GM12878 (cell line): ENCODE results near the gene RNF220. TPM values are rescaled to one million over a fixed set of nuclear protein-coding genes. Genes with fewer than 3 reads are reported as not detected.

Experiments used
- ATAC-seq: fragments of 200-7000 bp; cut with Tn5 transposase; 3 replicates; pipeline ENCODE4 v1.9.1; 2020; ENCODE audit warnings: mild to moderate bottlenecking, moderate library complexity
- BruUV-seq: library from RNA; stranded (reverse); fragments of 400-500 nt; replicated peaks from 2 replicates; lab custom pipeline; 2021; lab: Mats Ljungman, UMichigan
- CTCF ChIA-PET: fragments of 300-600 bp; sonication (Branson Sonifier 250); formaldehyde crosslinking; extraction: SDS; loops from one replicate; lab custom pipeline; 2021; ENCODE audit warnings: inconsistent platforms; lab: Yijun Ruan, JAX
- POLR2A ChIA-PET: fragments of 350-600 bp; formaldehyde crosslinking; extraction: SDS; loops from one replicate; lab custom pipeline; 2021; ENCODE audit warnings: inconsistent platforms; lab: Charles Lee
- RAD21 ChIA-PET: fragments of 300-600 bp; sonication (Branson Sonifier 250); formaldehyde crosslinking; loops from one replicate; lab custom pipeline; 2023; ENCODE audit warnings: antibody characterized with exemption; ENCODE audit not compliant: unreplicated experiment; lab: Charles Lee
- SMC1A ChIA-PET: fragments of 300-600 bp; sonication (Branson Sonifier 250); formaldehyde crosslinking; loops from one replicate; lab custom pipeline; 2023; ENCODE audit not compliant: unreplicated experiment, uncharacterized antibody; lab: Charles Lee
- DNase-seq: peaks from one replicate; pipeline ENCODE4 v3.0.0-alpha.2; 2011; ENCODE audit warnings: low read depth, low spot score
- FAIRE-seq: peaks from 3 replicates; lab custom pipeline; 2011; peaks lifted over from hg19 to GRCh38; lab: Jason Lieb, UNC
- H2AFZ ChIP-seq: 2 replicates; pipeline ENCODE4 v1.6.0; 2011; ENCODE audit warnings: low read depth, low read length, control low read depth; ENCODE audit not compliant: control insufficient read depth
- H3K27ac ChIP-seq: 2 replicates; pipeline ENCODE4 v1.5.1; 2011; ENCODE audit warnings: control low read depth; ENCODE audit not compliant: control insufficient read depth, insufficient read depth
- H3K27me3 ChIP-seq, 2 experiments: replicated peaks in 1 of 2; 2 replicates each; pipeline versions ENCODE4 v1.6.0 to v1.6.1; 2011; ENCODE audit warnings: low read length in 1 of 2; ENCODE audit not compliant: control insufficient read depth in 2 of 2, insufficient read depth in 2 of 2
- H3K36me3 ChIP-seq, 2 experiments: 2 replicates each; pipeline ENCODE4 v1.5.1; 2011; ENCODE audit warnings: low read length in 1 of 2; ENCODE audit not compliant: control insufficient read depth in 2 of 2, insufficient read depth in 2 of 2
- H3K4me1 ChIP-seq: 2 replicates; pipeline ENCODE4 v1.6.1; 2011; ENCODE audit warnings: mild to moderate bottlenecking, low read length, moderate library complexity, mixed read lengths; ENCODE audit not compliant: control insufficient read depth, insufficient read depth
- H3K4me2 ChIP-seq: 2 replicates; pipeline ENCODE4 v1.6.0; 2011; ENCODE audit warnings: control low read depth; ENCODE audit not compliant: control insufficient read depth, insufficient read depth
- H3K4me3 ChIP-seq: fragments of 200-600 bp; sonication (generic); 2 replicates; pipeline ENCODE4 v1.5.1; 2016
- H3K79me2 ChIP-seq: 2 replicates; pipeline ENCODE4 v1.6.0; 2011; ENCODE audit warnings: low read length; ENCODE audit not compliant: control insufficient read depth, insufficient read depth
- H3K9ac ChIP-seq: 2 replicates; pipeline ENCODE4 v1.8.0; 2011; ENCODE audit warnings: low read length, control low read depth, mixed read lengths; ENCODE audit not compliant: control insufficient read depth, insufficient read depth
- H3K9me3 ChIP-seq: replicated peaks from 3 replicates; pipeline ENCODE4 v1.5.1; 2011; ENCODE audit warnings: mild to moderate bottlenecking, low read length; ENCODE audit not compliant: control insufficient read depth, insufficient read depth
- H4K20me1 ChIP-seq: 2 replicates; pipeline ENCODE4 v1.6.0; 2011; ENCODE audit not compliant: control insufficient read depth, insufficient read depth
- BHLHE40 ChIP-seq, 2 experiments: fragments of 450-650 bp in 1 of 2; IDR thresholded peaks; 2 replicates each; pipeline ENCODE4 v1.6.1; 2011 to 2017; ENCODE audit warnings: low read depth in 2 of 2, borderline replicate concordance in 1 of 2, improper control_type of control experiment in 1 of 2, low read length in 1 of 2, mild to moderate bottlenecking in 1 of 2
- MYB ChIP-seq: fragments of 150-350 bp; IDR thresholded peaks from 2 replicates; pipeline ENCODE4 v1.6.1; 2014; ENCODE audit warnings: mild to moderate bottlenecking, low read depth, low read length, borderline replicate concordance
- SMAD1 ChIP-seq: fragments of 450-650 bp; IDR thresholded peaks from 2 replicates; pipeline ENCODE4 v1.6.1; 2018; ENCODE audit warnings: mild to moderate bottlenecking, low read depth; ENCODE audit not compliant: partially characterized antibody
- SUZ12 ChIP-seq: fragments of 200-600 bp; sonication (generic); IDR thresholded peaks from one replicate; pipeline ENCODE4 v1.6.1; 2018; ENCODE audit warnings: antibody characterized with exemption, mild to moderate bottlenecking; ENCODE audit not compliant: unreplicated experiment
- WRNIP1 ChIP-seq: IDR thresholded peaks from 2 replicates; pipeline ENCODE4 v1.6.1; 2011; ENCODE audit warnings: low read depth, low read length, improper control_type of control experiment, borderline replicate concordance
- WGBS: methylation state at CpG from one replicate; pipeline ENCODE4 v1.1.6; 2016; ENCODE audit warnings: low lambda C conversion rate; ENCODE audit not compliant: insufficient replicate concordance, insufficient coverage; ENCODE audit errors: missing lambda C conversion rate; 5-methylcytosine and 5-hydroxymethylcytosine counted together
- in situ Hi-C: fragments of 300-500 bp; cut with MboI; formaldehyde crosslinking; loops from 9 replicates; pipeline ENCODE4 v1.14.3; 2018; ENCODE audit warnings: mixed read lengths
- intact Hi-C: fragments of 100-400 bp; cut with micrococcal nuclease; formaldehyde crosslinking; loops from one replicate; pipeline ENCODE4 v1.14.2; 2022; ENCODE audit not compliant: unreplicated experiment
- polyA plus RNA-seq, 11 experiments: library from polyadenylated mRNA; depleted of rRNA in 4 of 11; unstranded in 6 of 11; stranded (reverse) in 5 of 11; fragments of >200 nt; fragmentation: Nextera tagmentation in 4 of 11; fragmentation: Illumina TruSeq in 1 of 11; extraction: Ambion mirVana in 4 of 11; extraction: Trizol in 1 of 11; gene quantifications; 1 replicate in 1 of 11; 2 replicates in 10 of 11; pipeline versions ENCODE4 v1.2.1 to v1.2.3, GENCODE V29; 2011 to 2016; ENCODE audit warnings: inconsistent platforms in 2 of 11, missing spikeins in 2 of 11, low read depth in 1 of 11
- total RNA-seq, 4 experiments: library from RNA; depleted of rRNA in 3 of 4; stranded (reverse); fragments of >200 nt in 3 of 4; fragmentation: Illumina TruSeq in 1 of 4; extraction: Trizol in 1 of 4; gene quantifications; 2 replicates each; pipeline versions ENCODE4 v1.2.1 to v1.2.3, GENCODE V29; 2013 to 2021
- TF ChIP-seq, protein P1 (sequence below): fragments of 450-650 bp; IDR thresholded peaks from 2 replicates; pipeline ENCODE4 v1.6.1; 2017; ENCODE audit warnings: mild to moderate bottlenecking, low read depth, inconsistent platforms; ENCODE audit not compliant: poor library complexity, severe bottlenecking
- TF ChIP-seq, protein P2 (sequence below): IDR thresholded peaks from 2 replicates; pipeline ENCODE4 v1.6.1; 2011; ENCODE audit warnings: low read depth, mild to moderate bottlenecking, low read length, moderate library complexity, borderline replicate concordance; ENCODE audit errors: extremely low read depth
- TF ChIP-seq, protein P3 (sequence below): IDR thresholded peaks from 2 replicates; pipeline ENCODE4 v1.6.1; 2012; ENCODE audit warnings: improper control_type of control experiment, low read depth, low read length; ENCODE audit not compliant: insufficient replicate concordance

The RNF220 gene
- total and polyA plus RNA-seq, 10 of the 15 experiments (the other 5 are each of a cell fraction or from before 2014, with no cell fraction given), result 4.6 to 84.1 (median 53.7) TPM

DNA sequence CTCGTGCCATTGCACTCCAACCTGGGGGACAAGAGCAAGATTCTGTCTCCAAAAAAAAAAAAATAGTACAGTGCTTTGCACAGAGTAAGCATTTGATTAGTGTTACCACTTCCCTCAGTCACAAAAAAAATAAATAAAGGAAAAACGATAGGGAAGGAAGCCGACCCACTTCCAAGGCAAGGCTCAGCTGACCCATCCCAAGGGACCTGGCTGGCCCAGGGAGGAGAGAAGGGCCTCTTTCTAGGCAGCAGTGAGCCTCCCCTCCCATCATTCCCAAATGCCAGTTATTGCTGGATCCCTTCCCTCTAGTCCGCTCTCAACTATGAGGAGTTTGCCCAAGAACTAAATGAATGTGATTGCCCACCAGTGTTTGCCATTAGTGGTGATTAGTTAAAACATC, 191.5 kb downstream of the RNF220 start:
- Histone ChIP-seq H3K4me2 (no peak overlapping the region), H3K79me2 (no peaks in the 10 kb centered on the region), H3K9ac (no peak overlapping the region), H3K36me3 (no peaks in the 10 kb centered on the region), H3K27me3 (no peaks in the 10 kb centered on the region; a peak in 1 of 4 replicates), H2AFZ (no peak overlapping the region), H3K4me1 (no peaks in the 10 kb centered on the region), H3K4me3 (no peak overlapping the region), H4K20me1 (no peaks in the 10 kb centered on the region), H3K9me3 (no peaks in the 10 kb centered on the region), H3K27ac (no peak overlapping the region)
- no peak for TF ChIP-seq SMAD1
- TF ChIP-seq SUZ12, result no peak
- ATAC-seq (no peak), DNase-seq (no peak), FAIRE-seq (no peak)
- WGBS, result 39% methylated on average over 4 of the region's 4 CpGs
- ChIA-PET POLR2A (no interaction called here), RAD21 (no interaction called here), CTCF (interaction anchor here (1.2 to 5.8 kb wide), 4 partner anchors 11 to 79 kb away, joined by 3 to 57 read pairs (median 24); no protein-coding TSS in a partner anchor), SMC1A (interaction anchor here (0.7 to 3.2 kb wide), 3 partner anchors 25 to 217 kb away, joined by 3 to 11 read pairs (median 6); no protein-coding TSS in a partner anchor)
- BruUV-seq, result no TSS peak
- intact Hi-C loops (no loop called here), in situ Hi-C loops (no loop called here)

DNA sequence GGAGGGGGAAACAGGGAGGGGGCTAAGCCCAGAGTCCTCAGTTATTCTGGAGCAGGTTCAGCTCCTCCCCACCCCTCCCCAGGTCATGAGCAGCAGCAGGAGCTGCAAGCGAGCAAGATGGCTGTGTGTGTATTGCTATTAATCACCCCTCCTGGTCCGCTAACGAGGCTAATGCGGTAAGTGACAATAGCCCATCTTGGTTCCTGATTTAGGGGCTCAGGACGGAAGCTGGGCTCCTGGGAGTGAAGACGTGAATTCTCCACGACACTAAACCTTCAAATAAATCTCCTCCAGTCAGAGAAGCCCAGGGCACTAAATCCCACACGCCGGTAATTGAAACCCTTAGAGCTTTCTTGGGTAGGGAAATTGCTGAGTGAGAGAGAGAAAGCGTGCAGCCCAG, 193.1 kb downstream of the RNF220 start:
- no peaks in the 10 kb centered on the region for H3K79me2 ChIP-seq
- RAD21 ChIA-PET, result no interaction called here
- in situ Hi-C loops, result no loop called here
- H4K20me1 ChIP-seq, result no peaks in the 10 kb centered on the region
- POLR2A ChIA-PET, result no interaction called here
- DNase-seq (no peak), FAIRE-seq (no peak), ATAC-seq (no peak)
- no TSS peak for BruUV-seq
- H3K4me2 ChIP-seq, result no peak overlapping the region
- no peaks in the 10 kb centered on the region for H3K9me3 ChIP-seq
- intact Hi-C loops, result no loop called here
- no peak overlapping the region for H3K9ac ChIP-seq
- H3K4me3 ChIP-seq, result no peak overlapping the region
- no peak overlapping the region for H2AFZ ChIP-seq
- no peaks in the 10 kb centered on the region for H3K36me3 ChIP-seq
- H3K27ac ChIP-seq, result no peak overlapping the region
- SMC1A ChIA-PET, result no interaction called here
- H3K27me3 ChIP-seq, result no peaks in the 10 kb centered on the region; a peak in 1 of 4 replicates
- 43% methylated on average over 10 of the region's 10 CpGs for WGBS
- H3K4me1 ChIP-seq, result no peaks in the 10 kb centered on the region
- CTCF ChIA-PET, result interaction anchor here (1.1 to 2.7 kb wide), 3 partner anchors 10 to 220 kb away, joined by 4 to 10 read pairs (median 9); no protein-coding TSS in a partner anchor
- TF ChIP-seq, protein P1, sequence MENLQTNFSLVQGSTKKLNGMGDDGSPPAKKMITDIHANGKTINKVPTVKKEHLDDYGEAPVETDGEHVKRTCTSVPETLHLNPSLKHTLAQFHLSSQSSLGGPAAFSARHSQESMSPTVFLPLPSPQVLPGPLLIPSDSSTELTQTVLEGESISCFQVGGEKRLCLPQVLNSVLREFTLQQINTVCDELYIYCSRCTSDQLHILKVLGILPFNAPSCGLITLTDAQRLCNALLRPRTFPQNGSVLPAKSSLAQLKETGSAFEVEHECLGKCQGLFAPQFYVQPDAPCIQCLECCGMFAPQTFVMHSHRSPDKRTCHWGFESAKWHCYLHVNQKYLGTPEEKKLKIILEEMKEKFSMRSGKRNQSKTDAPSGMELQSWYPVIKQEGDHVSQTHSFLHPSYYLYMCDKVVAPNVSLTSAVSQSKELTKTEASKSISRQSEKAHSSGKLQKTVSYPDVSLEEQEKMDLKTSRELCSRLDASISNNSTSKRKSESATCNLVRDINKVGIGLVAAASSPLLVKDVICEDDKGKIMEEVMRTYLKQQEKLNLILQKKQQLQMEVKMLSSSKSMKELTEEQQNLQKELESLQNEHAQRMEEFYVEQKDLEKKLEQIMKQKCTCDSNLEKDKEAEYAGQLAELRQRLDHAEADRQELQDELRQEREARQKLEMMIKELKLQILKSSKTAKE, result no peak
- TF ChIP-seq BHLHE40 (IDR thresholded peaks at IDR 0.05; ENCODE audit: borderline replicate concordance in 1 of 2, low read depth in 2 of 2, low read length in 1 of 2) (no peak), MYB (no peak), WRNIP1 (no peak)
- TF ChIP-seq, protein P2, sequence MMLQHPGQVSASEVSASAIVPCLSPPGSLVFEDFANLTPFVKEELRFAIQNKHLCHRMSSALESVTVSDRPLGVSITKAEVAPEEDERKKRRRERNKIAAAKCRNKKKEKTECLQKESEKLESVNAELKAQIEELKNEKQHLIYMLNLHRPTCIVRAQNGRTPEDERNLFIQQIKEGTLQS, result no peak
- TF ChIP-seq, protein P3, sequence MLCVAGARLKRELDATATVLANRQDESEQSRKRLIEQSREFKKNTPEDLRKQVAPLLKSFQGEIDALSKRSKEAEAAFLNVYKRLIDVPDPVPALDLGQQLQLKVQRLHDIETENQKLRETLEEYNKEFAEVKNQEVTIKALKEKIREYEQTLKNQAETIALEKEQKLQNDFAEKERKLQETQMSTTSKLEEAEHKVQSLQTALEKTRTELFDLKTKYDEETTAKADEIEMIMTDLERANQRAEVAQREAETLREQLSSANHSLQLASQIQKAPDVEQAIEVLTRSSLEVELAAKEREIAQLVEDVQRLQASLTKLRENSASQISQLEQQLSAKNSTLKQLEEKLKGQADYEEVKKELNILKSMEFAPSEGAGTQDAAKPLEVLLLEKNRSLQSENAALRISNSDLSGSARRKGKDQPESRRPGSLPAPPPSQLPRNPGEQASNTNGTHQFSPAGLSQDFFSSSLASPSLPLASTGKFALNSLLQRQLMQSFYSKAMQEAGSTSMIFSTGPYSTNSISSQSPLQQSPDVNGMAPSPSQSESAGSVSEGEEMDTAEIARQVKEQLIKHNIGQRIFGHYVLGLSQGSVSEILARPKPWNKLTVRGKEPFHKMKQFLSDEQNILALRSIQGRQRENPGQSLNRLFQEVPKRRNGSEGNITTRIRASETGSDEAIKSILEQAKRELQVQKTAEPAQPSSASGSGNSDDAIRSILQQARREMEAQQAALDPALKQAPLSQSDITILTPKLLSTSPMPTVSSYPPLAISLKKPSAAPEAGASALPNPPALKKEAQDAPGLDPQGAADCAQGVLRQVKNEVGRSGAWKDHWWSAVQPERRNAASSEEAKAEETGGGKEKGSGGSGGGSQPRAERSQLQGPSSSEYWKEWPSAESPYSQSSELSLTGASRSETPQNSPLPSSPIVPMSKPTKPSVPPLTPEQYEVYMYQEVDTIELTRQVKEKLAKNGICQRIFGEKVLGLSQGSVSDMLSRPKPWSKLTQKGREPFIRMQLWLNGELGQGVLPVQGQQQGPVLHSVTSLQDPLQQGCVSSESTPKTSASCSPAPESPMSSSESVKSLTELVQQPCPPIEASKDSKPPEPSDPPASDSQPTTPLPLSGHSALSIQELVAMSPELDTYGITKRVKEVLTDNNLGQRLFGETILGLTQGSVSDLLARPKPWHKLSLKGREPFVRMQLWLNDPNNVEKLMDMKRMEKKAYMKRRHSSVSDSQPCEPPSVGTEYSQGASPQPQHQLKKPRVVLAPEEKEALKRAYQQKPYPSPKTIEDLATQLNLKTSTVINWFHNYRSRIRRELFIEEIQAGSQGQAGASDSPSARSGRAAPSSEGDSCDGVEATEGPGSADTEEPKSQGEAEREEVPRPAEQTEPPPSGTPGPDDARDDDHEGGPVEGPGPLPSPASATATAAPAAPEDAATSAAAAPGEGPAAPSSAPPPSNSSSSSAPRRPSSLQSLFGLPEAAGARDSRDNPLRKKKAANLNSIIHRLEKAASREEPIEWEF, result no peak
